Measurements from ENCODE around the gene GHR.

DNA sequence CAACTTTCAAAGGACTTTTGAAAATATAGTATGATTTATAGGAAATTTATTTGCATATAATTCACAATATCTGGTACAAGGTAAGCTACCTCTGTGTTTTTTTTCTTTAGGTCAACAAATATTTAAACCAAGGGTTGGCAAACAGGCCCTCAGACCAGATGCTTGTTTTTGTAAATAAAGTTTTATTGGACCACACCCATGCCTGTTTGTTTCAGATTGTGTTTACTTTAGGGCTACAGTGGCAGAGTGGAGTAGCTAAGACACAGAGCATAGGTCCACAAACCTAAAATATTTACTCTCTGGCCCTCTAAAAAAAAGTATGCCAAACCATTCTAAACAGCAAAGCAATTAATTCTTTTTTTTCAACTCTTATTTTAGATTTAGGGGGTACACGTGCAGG, 213.7 kb downstream of the GHR start:
- TF ChIP-seq, protein P1, sequence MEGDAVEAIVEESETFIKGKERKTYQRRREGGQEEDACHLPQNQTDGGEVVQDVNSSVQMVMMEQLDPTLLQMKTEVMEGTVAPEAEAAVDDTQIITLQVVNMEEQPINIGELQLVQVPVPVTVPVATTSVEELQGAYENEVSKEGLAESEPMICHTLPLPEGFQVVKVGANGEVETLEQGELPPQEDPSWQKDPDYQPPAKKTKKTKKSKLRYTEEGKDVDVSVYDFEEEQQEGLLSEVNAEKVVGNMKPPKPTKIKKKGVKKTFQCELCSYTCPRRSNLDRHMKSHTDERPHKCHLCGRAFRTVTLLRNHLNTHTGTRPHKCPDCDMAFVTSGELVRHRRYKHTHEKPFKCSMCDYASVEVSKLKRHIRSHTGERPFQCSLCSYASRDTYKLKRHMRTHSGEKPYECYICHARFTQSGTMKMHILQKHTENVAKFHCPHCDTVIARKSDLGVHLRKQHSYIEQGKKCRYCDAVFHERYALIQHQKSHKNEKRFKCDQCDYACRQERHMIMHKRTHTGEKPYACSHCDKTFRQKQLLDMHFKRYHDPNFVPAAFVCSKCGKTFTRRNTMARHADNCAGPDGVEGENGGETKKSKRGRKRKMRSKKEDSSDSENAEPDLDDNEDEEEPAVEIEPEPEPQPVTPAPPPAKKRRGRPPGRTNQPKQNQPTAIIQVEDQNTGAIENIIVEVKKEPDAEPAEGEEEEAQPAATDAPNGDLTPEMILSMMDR (IDR thresholded peaks at IDR 0.05): no peak
- TF ChIP-seq POLR2A (IDR thresholded peaks at IDR 0.05): no peak
- no peak for TF ChIP-seq POLR2AphosphoS5 (IDR thresholded peaks at IDR 0.05)
- no peak for TF ChIP-seq EP300 (IDR thresholded peaks at IDR 0.05)

Data from suprapubic skin (tissue), 4 donors.